ENCODE results near the gene CCDC110.

CCDC110 gene

GRCh38 chr4:185472103-185472542 lies 590 bp upstream of the CCDC110 start:
- no peak for DNase-seq (ENCODE audit: low spot score)

GRCh38 chr4:185470501-185471195 lies 885 bp downstream of the CCDC110 start:
- peak; percentile 40 for DNase-seq (ENCODE audit: low spot score)

- DNase-seq (ENCODE audit: low spot score) = no peak
Measured at GRCh38 chr4:185469580-185470154, 1.9 kb downstream of the CCDC110 start.

- DNase-seq (ENCODE audit: low spot score) = no peak
Measured at GRCh38 chr4:185468999-185469398, 2.5 kb downstream of the CCDC110 start.

- no peak for DNase-seq (ENCODE audit: low spot score)
Measured at GRCh38 chr4:185467991-185468390, 3.5 kb downstream of the CCDC110 start.

- DNase-seq (ENCODE audit: low spot score) = no peak
Measured at GRCh38 chr4:185467101-185467500, 4.4 kb downstream of the CCDC110 start.

- no peak for DNase-seq (ENCODE audit: low spot score)
Measured at GRCh38 chr4:185465707-185466106, 5.8 kb downstream of the CCDC110 start.

GRCh38 chr4:185464887-185465286 lies 6.6 kb downstream of the CCDC110 start:
- DNase-seq (ENCODE audit: low spot score) = no peak

GRCh38 chr4:185464183-185464582 lies 7.3 kb downstream of the CCDC110 start:
- no peak for DNase-seq (ENCODE audit: low spot score)

- no peak for DNase-seq (ENCODE audit: low spot score)
Measured at GRCh38 chr4:185463541-185463940, 8.0 kb downstream of the CCDC110 start.

GRCh38 chr4:185461565-185461964 lies 10.0 kb downstream of the CCDC110 start:
- DNase-seq (ENCODE audit: low spot score) = no peak

GRCh38 chr4:185457136-185457535 lies 14.4 kb downstream of the CCDC110 start:
- DNase-seq (ENCODE audit: low spot score) = no peak

GRCh38 chr4:185456131-185456530 lies 15.4 kb downstream of the CCDC110 start:
- no peak for DNase-seq (ENCODE audit: low spot score)

GRCh38 chr4:185445209-185445608 lies 26.3 kb downstream of the CCDC110 start:
- no peak for DNase-seq (ENCODE audit: low spot score)

GRCh38 chr4:185441479-185441878 lies 30.1 kb downstream of the CCDC110 start:
- DNase-seq (ENCODE audit: low spot score) = no peak

- DNase-seq (ENCODE audit: low spot score) = no peak
Measured at GRCh38 chr4:185437809-185438208, 33.7 kb downstream of the CCDC110 start.

GRCh38 chr4:185435466-185435865 lies 36.1 kb downstream of the CCDC110 start:
- DNase-seq (ENCODE audit: low spot score) = no peak

- DNase-seq (ENCODE audit: low spot score) = no peak
Measured at GRCh38 chr4:185429660-185430059, 41.9 kb downstream of the CCDC110 start.

- DNase-seq (ENCODE audit: low spot score) = no peak
Measured at GRCh38 chr4:185426960-185427688, 44.4 kb downstream of the CCDC110 start.

GRCh38 chr4:185425647-185426352 lies 45.7 kb downstream of the CCDC110 start, which contains the start of gene UFSP2:
TSS of gene UFSP2 (minus strand) at chr4:185425964. CDS start at chr4:185425868, 96 bp downstream.
- peak; percentile 90 for DNase-seq (ENCODE audit: low spot score)

- peak; percentile 1 for DNase-seq (ENCODE audit: low spot score)
Measured at GRCh38 chr4:185424905-185425646, 46.5 kb downstream of the CCDC110 start.

Data from CD4-positive, alpha-beta T cell treated with Interleukin-2 at 100 ng/mL for 4 hours (primary cell).